Fibroblast of villous mesenchyme (primary cell): Measurements from ENCODE around the gene RNF169. TPM values are rescaled to one million over a fixed set of nuclear protein-coding genes. Genes with fewer than 3 reads are reported as not detected.
A peak's percentile ranks its signal among the peaks of the same experiment; 100 is the strongest.

Experiments used
- DNase-seq: peaks from one replicate; pipeline ENCODE4 v3.0.0-alpha.2; 2010; ENCODE audit warnings: low read depth
- H3K4me3 ChIP-seq: 2 replicates; pipeline ENCODE4 v1.5.1; 2011; ENCODE audit warnings: low read depth, mild to moderate bottlenecking, low read length
- CTCF ChIP-seq: IDR thresholded peaks from 2 replicates; pipeline ENCODE4 v1.5.1; 2012; ENCODE audit warnings: low read depth, mild to moderate bottlenecking, low read length; ENCODE audit not compliant: insufficient read depth
- total RNA-seq: library from RNA; depleted of rRNA; stranded (reverse); fragments of >200 nt; gene quantifications from 2 replicates; pipeline ENCODE4 v1.2.3, GENCODE V29; 2012

The RNF169 gene
- total RNA-seq, 1 donor = 32.0 TPM

DNA sequence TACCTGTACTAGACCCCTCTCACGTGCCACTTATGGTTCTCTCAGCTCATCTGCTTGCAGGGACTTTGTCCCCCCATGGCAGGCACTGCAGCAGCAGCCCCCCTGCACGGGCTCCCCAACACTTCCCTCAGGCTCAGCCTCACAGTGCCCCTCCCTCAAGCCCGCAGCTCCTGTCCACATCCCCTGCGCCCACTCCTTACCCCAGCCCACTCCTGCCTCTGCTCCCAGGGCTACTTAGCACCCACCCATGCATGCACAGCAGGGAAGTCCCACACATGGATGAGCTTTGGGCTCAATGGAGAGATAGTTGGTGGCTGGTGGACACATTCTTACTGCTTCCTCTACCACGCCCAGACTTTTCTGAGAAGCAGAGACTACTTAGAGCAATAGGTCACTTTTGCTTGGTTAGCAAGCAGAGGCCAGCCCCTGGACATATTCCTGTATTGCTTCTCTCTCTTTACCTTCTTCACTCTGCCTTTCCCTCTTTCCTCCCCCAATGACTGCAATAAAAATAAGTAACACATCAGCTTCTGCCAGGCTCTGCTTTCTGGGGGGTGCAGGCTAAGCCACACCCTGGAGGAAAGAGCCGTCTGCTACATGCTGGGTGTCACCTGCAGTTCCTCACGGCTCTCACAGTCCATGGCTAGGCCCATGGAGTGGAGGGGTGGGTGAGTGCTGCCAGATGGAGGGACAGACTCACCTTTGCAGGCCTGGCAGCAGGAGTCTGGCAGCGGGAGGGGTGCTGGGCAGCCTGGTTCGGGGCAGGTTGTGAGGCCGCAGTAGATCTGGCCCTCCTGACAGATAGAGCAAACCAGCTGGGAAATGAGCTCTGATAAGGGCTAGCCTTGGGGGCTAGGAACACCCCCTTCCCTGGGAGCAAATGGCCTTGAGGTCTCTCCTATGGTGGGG, 40.8 kb upstream of the RNF169 start:
- no peak for DNase-seq
- no peak for TF ChIP-seq CTCF
- H3K4me3 ChIP-seq = no peak overlapping the region

GRCh38 chr11:74709175-74709574, 39.5 kb upstream of the RNF169 start:
- DNase-seq = no peak
- no peak for TF ChIP-seq CTCF
- H3K4me3 ChIP-seq = no peak overlapping the region

DNA sequence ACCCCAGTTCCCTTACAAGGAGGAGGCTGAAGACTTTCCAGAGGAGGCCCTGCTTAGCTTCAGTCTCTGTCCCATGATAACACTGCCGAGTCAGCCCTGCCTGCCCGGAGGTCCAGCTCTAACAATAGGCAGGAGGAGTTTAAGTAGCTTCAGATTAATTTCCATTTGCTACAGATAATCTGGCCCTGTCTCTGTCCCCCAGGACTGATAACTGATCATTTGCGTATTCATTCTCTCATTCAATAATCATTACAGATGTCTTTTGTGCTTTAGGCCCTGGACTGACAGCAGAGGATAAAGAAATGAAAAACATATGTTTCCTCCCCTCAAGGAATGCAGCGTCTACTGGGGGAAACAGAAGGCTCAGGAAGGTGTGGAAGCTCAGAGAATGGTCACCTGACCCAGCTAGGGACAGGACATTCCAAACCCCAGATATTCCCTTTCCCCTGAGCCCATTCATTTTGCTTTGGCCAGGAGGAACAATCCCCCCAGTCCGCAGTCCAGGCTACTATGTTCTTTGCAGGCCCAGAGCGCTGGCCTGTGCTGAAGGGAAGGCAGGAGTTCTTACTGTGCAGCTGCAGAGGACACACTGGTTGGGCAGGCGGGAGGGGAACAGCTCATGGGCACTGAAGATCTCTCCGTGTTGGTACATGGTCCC, 38.2 kb upstream of the RNF169 start:
- DNase-seq = peak; percentile 63
- TF ChIP-seq CTCF = no peak
- no peak overlapping the region for H3K4me3 ChIP-seq

DNA sequence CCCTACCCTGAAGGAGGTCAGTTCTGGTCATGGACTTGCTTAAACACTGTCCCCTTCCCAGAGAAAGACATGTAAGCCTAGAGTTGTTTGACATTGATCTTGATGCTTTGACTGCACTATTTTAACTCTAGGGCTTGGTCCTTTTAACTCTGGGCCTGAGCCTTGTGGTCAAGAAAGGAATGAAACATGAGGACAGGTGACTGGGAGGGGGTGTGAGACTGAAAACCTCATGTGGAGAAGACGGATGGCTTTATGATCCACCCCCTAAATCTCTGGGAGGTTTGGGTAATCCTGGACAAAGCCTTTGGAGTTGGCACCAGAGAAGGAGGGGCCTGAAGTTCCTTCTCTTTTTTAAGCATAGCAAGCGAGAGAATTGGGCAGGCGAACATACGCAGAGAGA, 35.0 kb upstream of the RNF169 start:
- TF ChIP-seq CTCF = no peak
- no peak for DNase-seq

GRCh38 chr11:74714904-74715303, 33.7 kb upstream of the RNF169 start:
- H3K4me3 ChIP-seq = no peak overlapping the region
- no peak for TF ChIP-seq CTCF
- no peak for DNase-seq

More for the DNA sequence above, 35.0 kb upstream of the RNF169 start:
- no peak overlapping the region for H3K4me3 ChIP-seq

GRCh38 chr11:74717221-74717969, 31.3 kb upstream of the RNF169 start:
- TF ChIP-seq CTCF = no peak
- DNase-seq = no peak
- H3K4me3 ChIP-seq = no peak overlapping the region
